ENCODE measurements around the gene AHR.
A peak's percentile ranks its signal among the peaks of the same experiment; 100 is the strongest.

Gene AHR

DNA sequence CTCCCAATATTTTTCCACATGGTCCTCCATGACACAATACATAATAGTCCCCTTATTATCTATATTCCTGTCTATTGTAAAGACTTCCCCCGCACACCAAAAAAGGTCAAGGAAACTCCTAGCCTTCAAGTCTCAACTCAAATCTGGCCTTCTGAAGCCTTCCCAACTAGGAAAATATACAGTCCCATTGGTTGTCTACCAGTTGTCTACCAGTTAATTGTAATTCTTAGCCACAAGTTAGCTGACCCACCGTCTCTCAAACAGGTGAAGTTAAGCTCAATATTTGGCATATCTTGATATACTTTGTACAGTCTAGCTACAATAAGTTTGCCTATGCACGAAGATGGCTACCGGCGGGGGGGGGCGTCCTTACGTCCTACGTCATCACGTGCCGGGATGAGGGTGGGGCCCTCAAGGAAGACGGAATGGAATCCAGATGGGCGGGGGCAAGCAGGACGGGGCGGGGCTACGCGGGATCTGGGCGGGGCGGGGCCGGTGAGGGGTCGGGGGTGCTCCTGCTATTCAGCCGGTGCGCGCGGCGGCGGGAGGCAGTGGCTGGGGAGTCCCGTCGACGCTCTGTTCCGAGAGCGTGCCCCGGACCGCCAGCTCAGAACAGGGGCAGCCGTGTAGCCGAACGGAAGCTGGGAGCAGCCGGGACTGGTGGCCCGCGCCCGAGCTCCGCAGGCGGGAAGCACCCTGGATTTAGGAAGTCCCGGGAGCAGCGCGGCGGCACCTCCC is at the start of gene AHR:
AHR (plus strand) TSS at position 551 of the 738 bp plus-strand sequence. CDS start 613 bp downstream, outside the sequence.
- peak; percentile 71 for DNase-seq (ENCODE audit: low read depth)

DNA sequence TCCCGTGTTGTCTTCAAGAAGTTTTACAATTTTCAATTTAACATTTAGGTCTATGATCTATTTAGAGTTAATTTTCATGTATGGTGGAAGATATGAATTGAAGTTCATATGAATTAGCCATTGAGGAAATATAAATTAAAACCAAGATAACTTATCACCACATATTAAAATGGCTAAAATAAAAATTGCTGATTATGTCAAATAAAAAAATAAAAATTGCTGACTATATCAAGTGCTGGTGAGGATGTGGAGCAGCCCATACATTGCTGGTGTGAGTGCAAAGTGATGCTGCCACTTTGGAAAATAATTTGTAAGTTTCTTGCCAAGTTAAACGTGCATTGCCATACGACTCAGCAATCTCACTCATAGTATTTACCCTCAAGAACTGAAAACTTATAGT is 44.6 kb upstream of the AHR start:
- DNase-seq (ENCODE audit: low read depth), result no peak

DNA sequence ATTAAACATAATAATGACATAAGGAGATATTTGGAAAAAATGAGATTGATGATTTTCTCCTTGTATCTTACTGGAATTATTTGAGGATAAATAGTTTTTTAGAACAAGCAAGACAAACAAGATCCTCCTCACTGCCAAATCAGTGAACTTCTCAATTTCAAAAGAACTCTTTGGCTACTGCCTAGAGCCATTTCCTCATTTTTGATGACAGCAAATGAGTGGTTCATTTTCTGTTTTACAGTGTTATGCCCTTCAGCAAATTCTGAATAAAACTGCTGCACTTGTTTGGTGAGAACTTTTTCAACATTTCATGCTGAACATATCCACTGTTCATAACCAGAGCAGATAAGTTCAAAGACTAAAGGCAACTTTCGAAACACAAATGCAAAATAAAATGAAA is 42.5 kb upstream of the AHR start:
- no peak for DNase-seq (ENCODE audit: low read depth)

DNA sequence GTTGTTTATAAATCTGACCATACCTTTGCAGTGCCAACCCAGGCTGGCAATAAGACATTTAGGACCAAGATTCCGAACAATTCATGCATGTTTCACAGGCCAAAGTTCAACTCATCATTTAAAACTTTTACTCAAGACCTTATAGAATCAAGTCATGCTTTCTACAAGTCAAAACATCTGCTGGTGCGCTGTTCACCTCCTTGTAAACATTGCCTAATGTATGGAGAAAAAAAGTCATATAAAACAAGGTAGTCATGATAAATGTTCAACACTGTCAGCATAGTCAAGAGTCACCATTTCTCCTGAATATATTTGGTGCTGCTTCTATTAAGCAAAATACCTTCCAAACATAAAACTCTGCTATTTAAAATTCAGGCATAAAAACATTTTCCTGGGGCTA is 42.1 kb upstream of the AHR start:
- DNase-seq (ENCODE audit: low read depth), result no peak

DNA sequence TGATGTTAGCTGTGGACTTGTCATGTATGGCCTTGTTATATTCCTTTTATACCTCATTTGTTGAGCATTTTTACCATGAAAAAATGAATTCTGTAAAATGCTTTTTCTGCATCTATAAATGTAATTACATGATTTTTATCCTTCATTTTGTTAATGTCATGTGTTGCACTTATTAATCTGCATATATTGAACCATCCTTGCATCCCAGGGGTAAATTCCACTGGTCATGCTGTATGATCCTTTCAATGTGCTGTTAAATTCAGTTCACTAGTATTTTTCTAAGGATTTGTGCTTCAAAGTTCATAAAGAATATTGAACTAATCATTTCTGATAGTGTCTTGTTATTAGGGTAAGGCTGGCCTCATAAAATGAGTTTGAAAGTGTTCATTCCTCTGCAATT is 31.9 kb upstream of the AHR start:
- no peak for DNase-seq (ENCODE audit: low read depth)

DNA sequence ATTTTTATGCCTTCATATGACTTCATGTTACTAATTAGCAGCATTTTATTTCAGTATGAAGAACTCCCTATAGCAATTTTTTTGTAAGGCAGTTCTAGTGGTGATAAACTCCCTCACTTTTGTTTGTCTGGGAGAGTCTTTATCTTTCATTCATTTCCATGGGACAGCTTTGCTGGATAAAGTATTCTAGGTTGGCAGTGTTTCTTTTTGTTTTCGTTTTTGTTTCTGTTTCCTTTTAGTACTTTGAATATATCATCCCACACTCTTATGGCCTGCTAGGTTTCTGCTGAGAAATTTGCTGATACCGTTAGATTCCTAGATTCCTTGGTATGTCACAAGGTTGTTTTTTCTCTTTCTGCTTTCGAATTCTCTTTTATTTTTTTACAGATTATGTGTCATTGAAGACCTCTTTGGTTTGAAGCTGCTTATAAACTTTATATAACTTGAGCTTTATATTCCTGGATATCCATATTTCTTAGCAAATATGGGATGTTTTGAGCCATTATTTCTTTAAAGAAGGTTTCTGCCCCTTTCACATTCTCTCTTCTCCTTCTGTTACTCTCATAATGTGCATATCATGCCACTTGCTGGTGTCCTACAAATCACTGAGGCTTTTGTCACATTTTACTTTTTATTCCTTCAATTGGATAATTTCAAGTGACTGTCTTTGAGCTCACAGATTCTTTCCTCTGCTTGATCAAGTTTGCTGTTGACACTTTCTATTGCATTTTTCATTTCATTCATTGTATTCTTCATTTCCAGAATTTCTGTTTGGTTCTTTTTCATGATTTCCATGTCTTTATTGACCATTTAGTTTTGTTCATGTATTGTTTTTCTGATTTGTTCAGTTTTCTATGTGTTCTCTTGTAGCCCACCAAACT is 28.9 kb upstream of the AHR start:
- DNase-seq (ENCODE audit: low read depth), result no peak

DNA sequence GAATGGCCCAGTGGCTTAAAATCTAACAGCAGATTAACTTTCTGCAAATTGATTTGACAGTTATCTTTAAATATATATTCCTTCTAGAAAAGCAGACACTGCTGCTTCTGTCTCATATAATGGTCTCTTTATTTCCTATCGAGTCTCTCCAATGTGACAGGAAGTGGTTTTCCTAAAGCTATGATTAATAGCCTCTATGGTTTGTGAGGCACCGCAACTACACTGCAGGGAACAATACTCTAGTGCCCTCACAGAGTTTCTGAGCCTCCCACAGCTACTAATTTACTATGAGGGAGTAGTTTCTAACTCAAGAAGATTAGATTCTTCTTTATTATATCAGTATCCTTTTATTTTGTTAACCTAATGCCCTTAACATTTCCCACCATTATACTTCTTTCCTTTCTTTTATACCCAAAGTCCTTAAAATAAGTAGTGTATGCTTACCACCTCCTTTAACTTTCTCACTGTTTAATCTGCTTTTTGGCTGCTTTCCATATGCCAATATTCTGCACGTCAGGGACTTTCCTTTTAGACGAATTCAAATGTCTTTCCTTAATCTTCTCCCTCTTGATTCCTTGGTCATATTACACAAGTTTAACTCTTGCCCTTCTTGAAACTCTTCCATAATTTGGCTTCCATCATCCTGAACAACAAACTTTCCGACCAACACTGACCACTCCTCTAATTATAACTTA is 23.8 kb upstream of the AHR start:
- no peak for DNase-seq (ENCODE audit: low read depth)

DNA sequence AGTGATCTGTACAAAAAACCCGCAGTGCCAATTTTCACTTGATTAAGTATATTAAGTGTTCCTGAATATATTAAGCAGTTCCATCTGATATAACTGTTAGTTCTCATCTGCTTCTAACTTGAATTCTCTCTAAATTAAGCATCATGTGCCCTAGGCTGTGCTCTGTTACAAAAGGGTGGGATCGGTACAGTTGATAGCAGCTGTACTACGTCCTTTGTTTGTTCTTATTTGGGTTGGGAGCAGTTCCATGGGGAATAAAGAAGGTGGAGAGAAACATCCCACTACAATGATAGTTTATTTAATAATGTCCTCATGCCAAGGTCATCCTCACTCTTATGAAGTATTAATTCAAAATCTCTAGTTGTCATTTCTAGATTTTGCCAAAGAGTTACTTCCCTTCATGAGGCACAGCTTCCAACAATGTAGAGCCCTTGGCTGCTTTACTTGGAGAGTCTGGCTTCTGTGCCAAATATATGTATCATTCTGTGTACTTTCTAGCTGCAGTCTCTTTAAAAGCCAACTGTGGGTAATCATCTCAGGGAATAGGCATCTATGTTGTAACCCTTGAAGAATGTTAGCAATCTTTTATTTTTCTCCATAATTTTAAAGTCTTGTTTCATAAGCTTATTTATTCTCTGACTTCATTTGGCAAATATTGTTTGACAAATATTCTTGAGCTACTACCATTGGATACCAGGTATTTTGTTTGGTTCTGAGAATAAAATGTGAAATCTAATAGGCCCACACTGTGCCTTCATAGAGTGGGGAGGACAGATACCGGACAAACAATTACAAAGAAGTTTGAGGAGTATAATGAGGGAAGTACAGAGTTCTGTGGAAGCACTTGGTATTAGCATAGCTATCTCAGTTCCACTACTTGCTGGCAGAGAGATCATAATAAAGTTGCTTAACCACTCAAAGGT is 22.4 kb upstream of the AHR start:
- peak; percentile 94 for DNase-seq (ENCODE audit: low read depth)

DNA sequence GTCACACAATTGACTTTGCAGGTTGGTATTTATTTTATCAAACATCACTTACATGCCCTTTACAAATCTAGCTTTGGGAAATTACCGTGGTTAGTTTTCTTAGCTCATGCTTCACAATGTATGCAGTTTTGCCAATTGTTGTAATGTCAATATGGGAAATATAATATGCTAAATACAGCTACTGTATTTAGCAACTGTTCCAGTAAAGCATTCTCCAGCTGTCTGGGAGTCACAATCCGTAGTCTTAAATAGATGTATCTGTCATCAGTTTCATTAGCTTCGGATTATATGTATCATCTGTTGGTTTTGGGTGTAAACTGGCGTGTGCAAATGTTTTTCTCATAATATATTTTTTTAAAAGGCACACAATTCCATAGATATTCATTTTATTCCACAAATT is 19.4 kb upstream of the AHR start:
- no peak for DNase-seq (ENCODE audit: low read depth)

DNA sequence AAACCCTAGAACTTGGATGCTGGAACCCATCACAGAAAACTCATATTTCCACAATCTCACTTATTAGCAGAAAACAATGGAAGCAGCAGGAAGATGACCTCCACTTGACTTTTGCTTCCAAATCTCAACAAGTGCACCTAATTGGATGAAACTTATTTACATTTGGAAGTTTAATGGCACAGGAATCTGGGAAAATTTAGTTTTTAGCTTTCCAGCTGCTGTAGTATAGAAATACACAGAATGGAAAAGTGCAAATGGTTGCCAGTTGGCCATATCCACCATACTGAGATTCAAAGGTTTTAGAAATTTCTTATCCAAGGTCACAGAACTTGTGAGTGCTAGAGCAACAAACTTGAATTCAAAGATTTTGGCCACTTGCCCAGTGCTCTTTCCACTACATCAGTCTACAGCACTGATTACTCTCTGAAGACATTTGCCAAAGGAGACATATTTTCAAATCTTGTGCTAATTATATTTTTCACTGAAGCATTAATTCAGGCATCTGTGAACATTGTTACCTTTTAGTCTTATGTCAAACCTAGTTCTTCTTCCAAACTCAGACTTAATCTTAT is 9.3 kb upstream of the AHR start:
- DNase-seq (ENCODE audit: low read depth), result no peak

DNA sequence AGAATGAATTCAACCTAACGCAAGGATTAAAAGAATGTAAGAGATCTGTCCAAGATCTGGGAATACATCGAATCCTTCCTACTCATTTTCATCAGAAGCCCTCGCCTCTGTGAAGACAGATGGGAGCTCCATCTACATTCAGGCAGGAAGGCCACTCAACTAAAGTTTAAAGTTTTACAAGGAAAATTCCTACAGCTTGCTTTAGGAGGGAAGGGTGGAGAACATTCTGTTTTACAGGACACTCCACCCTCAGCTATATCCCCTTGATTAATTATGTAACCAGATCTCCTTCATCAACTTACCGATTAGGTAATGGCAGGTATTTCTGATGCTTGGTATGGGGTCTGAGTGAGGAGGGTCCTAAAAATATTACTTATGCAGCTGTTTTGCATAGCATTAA is 5.6 kb upstream of the AHR start:
- no peak for DNase-seq (ENCODE audit: low read depth)

DNA sequence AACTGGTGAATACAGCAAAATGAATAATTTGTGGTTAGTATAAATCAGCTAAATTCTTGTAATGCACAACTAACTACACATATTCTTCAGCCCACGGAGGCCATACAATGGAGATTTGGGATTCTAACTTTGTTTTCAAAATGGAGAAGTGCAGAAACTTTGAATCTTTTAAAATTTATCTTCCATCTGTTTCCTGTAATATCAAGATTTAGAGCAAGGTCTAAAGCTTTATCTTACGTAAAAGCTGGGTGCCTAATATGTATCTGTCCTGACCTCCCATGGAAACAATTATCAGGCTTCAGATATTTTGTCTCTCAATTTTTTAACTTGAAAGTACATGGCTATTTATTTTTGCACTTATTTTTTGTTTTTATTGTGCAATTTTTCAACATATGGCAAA is 5.0 kb upstream of the AHR start:
- DNase-seq (ENCODE audit: low read depth), result no peak

DNA sequence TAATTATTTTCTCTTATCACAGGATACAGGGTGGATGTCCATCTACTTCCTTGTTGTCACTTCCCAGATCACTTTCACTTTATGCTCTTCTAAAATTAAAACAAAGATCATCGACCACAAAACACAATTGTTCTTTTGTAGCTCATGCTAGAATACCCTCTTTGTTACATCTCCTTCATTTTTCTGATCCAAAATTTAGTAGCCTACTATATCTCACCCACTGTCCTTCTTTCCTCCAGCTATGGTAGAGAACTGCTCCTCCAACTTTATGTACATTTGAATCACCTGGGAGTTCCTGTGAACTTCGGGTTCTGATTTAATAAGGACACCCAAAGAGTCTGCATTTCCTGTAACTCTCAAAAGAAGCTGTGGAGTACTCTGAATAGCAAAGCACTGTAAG is 1.2 kb upstream of the AHR start:
- DNase-seq (ENCODE audit: low read depth), result no peak

DNA sequence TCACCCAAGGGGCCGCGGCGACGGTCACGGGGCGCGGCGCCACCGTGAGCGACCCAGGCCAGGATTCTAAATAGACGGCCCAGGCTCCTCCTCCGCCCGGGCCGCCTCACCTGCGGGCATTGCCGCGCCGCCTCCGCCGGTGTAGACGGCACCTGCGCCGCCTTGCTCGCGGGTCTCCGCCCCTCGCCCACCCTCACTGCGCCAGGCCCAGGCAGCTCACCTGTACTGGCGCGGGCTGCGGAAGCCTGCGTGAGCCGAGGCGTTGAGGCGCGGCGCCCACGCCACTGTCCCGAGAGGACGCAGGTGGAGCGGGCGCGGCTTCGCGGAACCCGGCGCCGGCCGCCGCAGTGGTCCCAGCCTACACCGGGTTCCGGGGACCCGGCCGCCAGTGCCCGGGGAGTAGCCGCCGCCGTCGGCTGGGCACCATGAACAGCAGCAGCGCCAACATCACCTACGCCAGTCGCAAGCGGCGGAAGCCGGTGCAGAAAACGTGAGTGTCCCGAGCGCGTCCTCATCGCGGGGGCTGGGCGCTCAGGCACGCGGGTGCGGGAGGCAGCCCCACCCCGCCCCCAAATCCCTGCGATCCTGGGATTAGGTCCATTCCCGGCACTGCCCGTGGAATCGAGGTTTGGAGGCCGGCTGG is 509 bp downstream of the AHR start:
- DNase-seq (ENCODE audit: low read depth), result no peak

DNA sequence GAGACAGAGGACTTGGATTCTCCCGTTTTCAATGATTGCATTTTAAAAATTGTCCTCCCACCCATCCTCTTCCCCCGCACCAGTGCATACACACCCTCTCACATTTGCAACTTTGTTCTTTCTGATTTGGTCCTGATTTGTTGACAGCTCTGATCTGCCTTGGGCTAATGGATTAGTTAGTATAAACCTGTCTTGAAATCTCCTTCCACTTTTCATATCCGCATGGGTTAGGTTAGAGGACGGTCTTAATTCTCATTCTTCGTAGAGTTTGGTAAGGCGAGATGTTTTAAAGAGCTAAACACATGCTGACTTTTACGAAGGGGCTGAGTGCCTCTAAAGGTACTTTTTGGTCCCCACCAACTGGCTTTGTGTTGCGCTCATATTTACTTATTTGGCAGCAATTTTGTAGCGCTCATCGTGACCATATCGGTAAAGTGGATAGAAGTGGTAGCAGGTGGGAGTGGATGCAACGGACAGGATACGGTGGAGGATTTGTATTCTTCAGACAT is 1.1 kb downstream of the AHR start:
- DNase-seq (ENCODE audit: low read depth), result no peak

DNA sequence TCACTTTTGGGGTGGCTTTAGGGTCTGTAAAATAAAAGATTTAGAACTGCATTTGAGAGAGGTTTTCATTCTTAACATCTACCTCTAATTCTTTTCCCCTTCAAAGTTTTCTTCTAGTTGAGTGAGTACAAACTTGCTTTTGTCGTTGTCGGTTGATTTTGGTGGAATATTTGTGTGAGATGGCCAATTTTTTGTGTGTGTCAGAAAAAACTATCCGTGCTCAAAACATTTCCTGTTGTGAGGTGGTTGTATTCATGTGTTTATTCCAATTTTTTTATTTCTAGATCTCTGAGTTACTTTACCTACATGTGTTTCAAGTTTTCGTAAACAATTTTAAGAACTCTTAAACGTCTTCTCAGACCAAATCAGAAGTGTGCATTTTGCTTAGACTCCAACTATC is 1.6 kb downstream of the AHR start:
- no peak for DNase-seq (ENCODE audit: low read depth)

DNA sequence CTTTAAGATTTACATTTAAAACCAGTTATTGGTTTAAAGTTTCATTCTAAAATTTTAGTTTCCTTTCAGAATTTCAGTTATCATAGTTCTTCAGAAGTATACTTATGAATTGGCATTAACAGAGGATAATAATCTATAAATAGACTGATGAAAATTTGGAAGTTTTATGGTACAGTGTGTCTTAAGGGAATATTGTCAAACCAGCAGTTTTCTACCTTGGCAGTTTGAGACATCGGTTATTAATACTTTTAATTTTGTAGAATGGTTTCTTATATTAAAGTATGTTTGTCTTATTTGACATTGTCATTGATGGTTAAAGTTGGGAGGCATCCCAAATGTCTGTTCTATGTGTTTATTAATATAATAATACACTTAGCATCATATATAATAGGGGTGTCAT is 2.0 kb downstream of the AHR start:
- no peak for DNase-seq (ENCODE audit: low read depth)

DNA sequence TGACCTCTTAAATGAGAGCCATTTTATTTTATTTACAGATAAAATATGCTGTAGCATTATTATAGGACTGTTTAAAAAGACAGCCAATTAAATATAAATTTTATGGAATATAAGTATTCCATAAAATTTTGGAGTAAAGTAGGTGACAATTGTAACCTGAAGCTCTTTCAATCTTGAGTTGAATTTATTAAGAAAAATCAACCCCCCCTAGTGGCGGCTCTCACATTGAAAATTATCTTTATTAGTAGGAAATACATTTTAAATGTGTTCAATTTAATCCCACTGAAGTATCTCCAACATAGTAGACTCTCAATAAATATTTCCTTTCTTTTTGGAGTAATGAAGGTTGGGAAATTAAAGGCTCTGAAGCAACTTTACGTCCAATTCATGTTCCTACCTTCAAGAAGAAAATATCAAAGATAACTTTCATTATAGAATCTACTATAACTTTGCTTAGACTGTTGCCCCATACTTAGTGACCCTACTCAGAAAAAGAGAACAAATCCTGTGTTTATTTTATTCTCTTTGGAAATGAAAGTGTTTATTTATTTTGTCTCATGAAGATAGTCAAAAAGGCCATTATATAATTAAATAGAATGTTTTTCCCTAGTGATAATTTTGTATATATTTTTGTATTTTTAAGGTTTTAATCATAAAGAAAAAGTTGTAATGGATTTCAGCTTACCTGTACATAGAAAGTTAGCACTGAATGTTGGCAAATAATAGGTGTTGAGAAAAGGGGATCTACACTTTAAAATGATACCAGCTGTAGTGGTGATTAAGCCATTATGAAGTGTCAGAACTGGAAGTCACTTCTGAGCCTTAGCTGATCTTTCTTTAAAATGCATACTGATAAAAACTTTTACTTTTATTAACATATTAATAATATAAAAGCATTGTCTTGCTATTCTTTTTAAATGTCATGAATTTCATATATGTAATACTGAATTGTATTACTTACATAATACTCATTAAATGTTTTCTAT is 3.3 kb downstream of the AHR start:
- DNase-seq (ENCODE audit: low read depth), result no peak

DNA sequence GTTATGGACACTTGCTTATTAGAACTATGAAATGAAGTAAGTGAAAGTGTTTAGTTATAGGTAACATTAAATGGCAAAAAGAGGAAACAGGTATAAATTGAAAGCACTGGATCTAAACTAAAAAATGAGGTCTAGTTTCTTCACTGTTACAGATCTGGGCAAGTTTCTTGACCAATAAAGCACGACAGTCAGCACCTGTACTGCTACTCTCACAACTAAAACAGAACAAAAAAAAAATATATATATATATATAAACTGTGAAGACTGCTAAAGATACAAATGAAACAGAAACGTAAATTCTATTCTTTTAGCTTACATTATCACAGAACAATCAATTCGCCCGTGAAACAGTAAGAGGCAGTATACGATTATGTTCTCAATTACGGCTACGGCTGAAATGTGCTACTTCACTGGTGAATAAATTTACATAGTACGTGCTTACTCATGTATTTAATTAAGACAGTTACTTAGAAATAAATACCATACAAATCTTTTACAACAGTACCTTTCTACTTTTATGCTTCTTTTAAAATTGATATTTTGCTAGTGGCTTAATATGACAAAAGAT is 4.2 kb downstream of the AHR start:
- no peak for DNase-seq (ENCODE audit: low read depth)
